A673 (cell line): ENCODE data around the gene DLX4.

Experiments used
- EZH2 ChIP-seq: fragments of 200-600 bp; sonication (generic); IDR thresholded peaks from 2 replicates; pipeline ENCODE4 v1.6.1; 2017; ENCODE audit warnings: borderline replicate concordance, low read depth, mild to moderate bottlenecking, mixed read lengths, antibody characterized with exemption, low read length; ENCODE audit not compliant: poor library complexity, severe bottlenecking
- TF ChIP-seq, protein P1 (sequence below): fragments of 300-800, 200-600 bp; sonication (generic); conservative IDR thresholded peaks from 2 replicates; pipeline ENCODE4 v1.5.1; 2017; ENCODE audit warnings: low read depth, mild to moderate bottlenecking, antibody characterized with exemption, low read length, moderate library complexity, mixed read lengths

- TF ChIP-seq, protein P1, sequence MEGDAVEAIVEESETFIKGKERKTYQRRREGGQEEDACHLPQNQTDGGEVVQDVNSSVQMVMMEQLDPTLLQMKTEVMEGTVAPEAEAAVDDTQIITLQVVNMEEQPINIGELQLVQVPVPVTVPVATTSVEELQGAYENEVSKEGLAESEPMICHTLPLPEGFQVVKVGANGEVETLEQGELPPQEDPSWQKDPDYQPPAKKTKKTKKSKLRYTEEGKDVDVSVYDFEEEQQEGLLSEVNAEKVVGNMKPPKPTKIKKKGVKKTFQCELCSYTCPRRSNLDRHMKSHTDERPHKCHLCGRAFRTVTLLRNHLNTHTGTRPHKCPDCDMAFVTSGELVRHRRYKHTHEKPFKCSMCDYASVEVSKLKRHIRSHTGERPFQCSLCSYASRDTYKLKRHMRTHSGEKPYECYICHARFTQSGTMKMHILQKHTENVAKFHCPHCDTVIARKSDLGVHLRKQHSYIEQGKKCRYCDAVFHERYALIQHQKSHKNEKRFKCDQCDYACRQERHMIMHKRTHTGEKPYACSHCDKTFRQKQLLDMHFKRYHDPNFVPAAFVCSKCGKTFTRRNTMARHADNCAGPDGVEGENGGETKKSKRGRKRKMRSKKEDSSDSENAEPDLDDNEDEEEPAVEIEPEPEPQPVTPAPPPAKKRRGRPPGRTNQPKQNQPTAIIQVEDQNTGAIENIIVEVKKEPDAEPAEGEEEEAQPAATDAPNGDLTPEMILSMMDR = no peak
- no peak for TF ChIP-seq EZH2
Measured at GRCh38 chr17:49946964-49947584, 21.9 kb upstream of the DLX4 start.
